Left lung (tissue), 10 donors: ENCODE results near the gene NPB. TPM values are rescaled to one million over a fixed set of nuclear protein-coding genes. Genes with fewer than 3 reads are reported as not detected.

Experiments
- ATAC-seq: fragments of 200-7000 bp; cut with Tn5 transposase; one replicate; pipeline ENCODE4 v1.9.1; 2020; ENCODE audit warnings: moderate library complexity
- DNase-seq, 4 donors: peaks; one replicate each; pipeline ENCODE4 v3.0.0-alpha.2; 2013 to 2020
- H3K27ac ChIP-seq, 2 donors: fragments of 200-600 bp; sonication (generic) in 1 of 2; one replicate each; pipeline versions ENCODE4 v1.5.0 to v1.8.0; 2020 to 2021
- H3K27me3 ChIP-seq, 2 donors: fragments of 200-600 bp; sonication (generic) in 1 of 2; one replicate each; pipeline versions ENCODE4 v1.5.0 to v1.8.0; 2020 to 2021
- H3K36me3 ChIP-seq, 2 donors: fragments of 200-600 bp; sonication (generic) in 1 of 2; one replicate each; pipeline versions ENCODE4 v1.5.0 to v1.8.0; 2020 to 2021
- H3K4me1 ChIP-seq, 2 donors: fragments of 200-600 bp; one replicate each; pipeline ENCODE4 v1.8.0; 2021
- H3K4me3 ChIP-seq, 2 donors: fragments of 200-600 bp; sonication (generic) in 1 of 2; one replicate each; pipeline versions ENCODE4 v1.5.0 to v1.8.0; 2020 to 2021; ENCODE audit warnings: mild to moderate bottlenecking in 1 of 2
- H3K9me3 ChIP-seq, 2 donors: fragments of 200-600 bp; sonication (generic) in 1 of 2; one replicate each; pipeline versions ENCODE4 v1.5.0 to v1.8.0; 2020 to 2021
- CTCF ChIP-seq, 2 donors: fragments of 200-600 bp; sonication (generic) in 1 of 2; IDR thresholded peaks; one replicate each; pipeline versions ENCODE4 v1.5.0 to v1.8.0; 2021; ENCODE audit warnings: antibody characterized with exemption in 2 of 2
- intact Hi-C, 2 donors: fragments of 100-400 bp; cut with DNase I; formaldehyde crosslinking; loops; one replicate each; pipeline versions ENCODE4 v1.11.2 to v1.14.2; 2022
- polyA plus RNA-seq, 6 donors: library from polyadenylated mRNA; unstranded; fragments of 120-200 nt; gene quantifications; one replicate each; pipeline ENCODE4 v1.2.1, GENCODE V29; 2013; ENCODE audit not compliant: insufficient read length in 6 of 6
- total RNA-seq, 2 donors: library from RNA; stranded (reverse); fragmentation: NEBNext Ultra II Directional; extraction: Animal tissue kit (Norgen Biotek cat#: 25700); gene quantifications; one replicate each; pipeline ENCODE4 v1.2.1, GENCODE V29; 2021
- donor health status: DM: no; HTN: yes; CAD: no.
- donor health status: DM: no; HTN: no; CAD: no.

The NPB gene
- total and polyA plus RNA-seq, 8 donors: 0.26 to 2.1 (median 1.3) TPM

GRCh38 chr17:81930142-81931125, 28.4 kb downstream of the NPB start:
- Histone ChIP-seq H3K4me3 (no peak overlapping the region), H3K4me1 (peaks cover 0 to 26% of the 10 kb centered on the region in 2 donors), H3K36me3 (peaks cover 0 to 7% of the 10 kb centered on the region in 2 donors), H3K27me3 (peaks cover 0 to 43% of the 10 kb centered on the region in 2 donors), H3K9me3 (no peaks in the 10 kb centered on the region), H3K27ac (no peak overlapping the region)
- TF ChIP-seq CTCF (IDR thresholded peaks at IDR 0.05): no peak
- ATAC-seq (no peak), DNase-seq (peak in 1 of 4 donors; percentile 66)
- intact Hi-C loops: no loop called here

GRCh38 chr17:81931189-81931556, 29.1 kb downstream of the NPB start:
- Histone ChIP-seq H3K4me3 (no peak overlapping the region), H3K9me3 (no peaks in the 10 kb centered on the region), H3K27me3 (peaks cover 0 to 45% of the 10 kb centered on the region in 2 donors), H3K27ac (no peak overlapping the region), H3K4me1 (peaks cover 0 to 25% of the 10 kb centered on the region in 2 donors), H3K36me3 (peaks cover 0 to 7% of the 10 kb centered on the region in 2 donors)
- no peak for TF ChIP-seq CTCF (IDR thresholded peaks at IDR 0.05)
- ATAC-seq (no peak), DNase-seq (peak in 1 of 4 donors; percentile 71)
- intact Hi-C loops: no loop called here

GRCh38 chr17:81931557-81932332, 29.7 kb downstream of the NPB start:
- DNase-seq (no peak), ATAC-seq (peak; percentile 5)
- Histone ChIP-seq H3K4me3 (no peak overlapping the region), H3K9me3 (no peaks in the 10 kb centered on the region), H3K27me3 (peaks cover 0 to 51% of the 10 kb centered on the region in 2 donors), H3K36me3 (peaks cover 0 to 7% of the 10 kb centered on the region in 2 donors), H3K27ac (no peak overlapping the region), H3K4me1 (peaks cover 0 to 28% of the 10 kb centered on the region in 2 donors)
- intact Hi-C loops: no loop called here
- no peak for TF ChIP-seq CTCF (IDR thresholded peaks at IDR 0.05)

GRCh38 chr17:81932333-81932983, 30.4 kb downstream of the NPB start:
- ATAC-seq (no peak), DNase-seq (no peak)
- H3K27me3 ChIP-seq: peaks cover 0 to 54% of the 10 kb centered on the region in 2 donors
- H3K27ac ChIP-seq: no peak overlapping the region
- intact Hi-C loops: no loop called here
- H3K4me3 ChIP-seq: no peak overlapping the region
- peaks cover 0 to 34% of the 10 kb centered on the region in 2 donors for H3K4me1 ChIP-seq
- TF ChIP-seq CTCF (IDR thresholded peaks at IDR 0.05): no peak
- H3K36me3 ChIP-seq: peaks cover 0 to 7% of the 10 kb centered on the region in 2 donors
- H3K9me3 ChIP-seq: no peaks in the 10 kb centered on the region
